ENCODE results near the gene ABCA10. TPM values are rescaled to one million over a fixed set of nuclear protein-coding genes. Genes with fewer than 3 reads are reported as not detected.

ABCA10 gene
- total RNA-seq, 1 donor from 2014 or later, result 1.8 TPM

- no peak for TF ChIP-seq CTCF (IDR thresholded peaks at IDR 0.05)
- Mint-ChIP-seq H3K27me3 (ENCODE audit: unreplicated experiment) (no peaks in the 10 kb centered on the region), H3K4me1 (ENCODE audit: unreplicated experiment) (no peaks in the 10 kb centered on the region), H3K27ac (ENCODE audit: unreplicated experiment) (no peak overlapping the region), H3K36me3 (ENCODE audit: unreplicated experiment) (peaks cover 3% of the 10 kb centered on the region), H3K4me3 (ENCODE audit: unreplicated experiment) (no peak overlapping the region), H3K9me3 (ENCODE audit: unreplicated experiment) (peaks cover 12% of the 10 kb centered on the region)
- DNase-seq (ENCODE audit: extremely low spot score, unreplicated experiment), result no peak
Measured at GRCh38 chr17:69166957-69167356, 61.7 kb downstream of the ABCA10 start.

- H3K27ac Mint-ChIP-seq (ENCODE audit: unreplicated experiment), result no peak overlapping the region
- TF ChIP-seq CTCF (IDR thresholded peaks at IDR 0.05), result no peak
- H3K36me3 Mint-ChIP-seq (ENCODE audit: unreplicated experiment), result no peaks in the 10 kb centered on the region
- H3K4me3 Mint-ChIP-seq (ENCODE audit: unreplicated experiment), result no peak overlapping the region
- H3K27me3 Mint-ChIP-seq (ENCODE audit: unreplicated experiment), result no peaks in the 10 kb centered on the region
- H3K4me1 Mint-ChIP-seq (ENCODE audit: unreplicated experiment), result no peaks in the 10 kb centered on the region
- DNase-seq (ENCODE audit: extremely low spot score, unreplicated experiment), result no peak
- peaks cover under 1% of the 10 kb centered on the region for H3K9me3 Mint-ChIP-seq (ENCODE audit: unreplicated experiment)
Measured at GRCh38 chr17:69164206-69164605, 64.4 kb downstream of the ABCA10 start.

GRCh38 chr17:69159418-69159817 lies 69.2 kb downstream of the ABCA10 start:
- TF ChIP-seq CTCF (IDR thresholded peaks at IDR 0.05), result no peak
- H3K36me3 Mint-ChIP-seq (ENCODE audit: unreplicated experiment), result no peaks in the 10 kb centered on the region
- H3K4me1 Mint-ChIP-seq (ENCODE audit: unreplicated experiment), result no peaks in the 10 kb centered on the region
- no peak overlapping the region for H3K27ac Mint-ChIP-seq (ENCODE audit: unreplicated experiment)
- H3K27me3 Mint-ChIP-seq (ENCODE audit: unreplicated experiment), result no peaks in the 10 kb centered on the region
- no peak overlapping the region for H3K4me3 Mint-ChIP-seq (ENCODE audit: unreplicated experiment)
- H3K9me3 Mint-ChIP-seq (ENCODE audit: unreplicated experiment), result no peaks in the 10 kb centered on the region
- DNase-seq (ENCODE audit: extremely low spot score, unreplicated experiment), result no peak

- H3K4me3 Mint-ChIP-seq (ENCODE audit: unreplicated experiment), result no peak overlapping the region
Measured at GRCh38 chr17:69154267-69154666, 74.4 kb downstream of the ABCA10 start.

GRCh38 chr17:69150333-69150732 lies 78.3 kb downstream of the ABCA10 start:
- DNase-seq (ENCODE audit: extremely low spot score, unreplicated experiment), result no peak
- H3K27me3 Mint-ChIP-seq (ENCODE audit: unreplicated experiment), result no peaks in the 10 kb centered on the region
- TF ChIP-seq CTCF (IDR thresholded peaks at IDR 0.05), result no peak
- H3K9me3 Mint-ChIP-seq (ENCODE audit: unreplicated experiment), result no peaks in the 10 kb centered on the region
- H3K36me3 Mint-ChIP-seq (ENCODE audit: unreplicated experiment), result no peaks in the 10 kb centered on the region
- H3K4me1 Mint-ChIP-seq (ENCODE audit: unreplicated experiment), result peaks cover 9% of the 10 kb centered on the region
- no peak overlapping the region for H3K4me3 Mint-ChIP-seq (ENCODE audit: unreplicated experiment)
- H3K27ac Mint-ChIP-seq (ENCODE audit: unreplicated experiment), result no peak overlapping the region

More at GRCh38 chr17:69154267-69154666, 74.4 kb downstream of the ABCA10 start:
- no peak overlapping the region for H3K27ac Mint-ChIP-seq (ENCODE audit: unreplicated experiment)
- no peak for TF ChIP-seq CTCF (IDR thresholded peaks at IDR 0.05)
- no peak for DNase-seq (ENCODE audit: extremely low spot score, unreplicated experiment)
- no peaks in the 10 kb centered on the region for H3K27me3 Mint-ChIP-seq (ENCODE audit: unreplicated experiment)
- H3K4me1 Mint-ChIP-seq (ENCODE audit: unreplicated experiment), result peaks cover 7% of the 10 kb centered on the region
- no peaks in the 10 kb centered on the region for H3K36me3 Mint-ChIP-seq (ENCODE audit: unreplicated experiment)
- H3K9me3 Mint-ChIP-seq (ENCODE audit: unreplicated experiment), result no peaks in the 10 kb centered on the region

Measured in osteocyte (in vitro differentiated cells).